Fibroblast of peridontal ligament (primary cell): ENCODE measurements around the gene SPRYD3.
"Not testable (repeated sequence)": the region's sequence is repeated elsewhere in the genome, so short reads cannot be mapped to it uniquely, and the experiment has no call there.

Experiments used
- DNase-seq: peaks from one replicate; pipeline ENCODE4 v3.0.0-alpha.2; 2010; ENCODE audit errors: extremely low read depth

SPRYD3 gene

GRCh38 chr12:53079226-53080117 is at the start of gene SPRYD3:
SPRYD3 (minus strand) TSS chr12:53079390; CDS start chr12:53079333, 57 bp downstream.
- peak; percentile 95 for DNase-seq

- no peak for DNase-seq
Observed at GRCh38 chr12:53127169-53127568, 48.0 kb upstream of the SPRYD3 start.

DNA sequence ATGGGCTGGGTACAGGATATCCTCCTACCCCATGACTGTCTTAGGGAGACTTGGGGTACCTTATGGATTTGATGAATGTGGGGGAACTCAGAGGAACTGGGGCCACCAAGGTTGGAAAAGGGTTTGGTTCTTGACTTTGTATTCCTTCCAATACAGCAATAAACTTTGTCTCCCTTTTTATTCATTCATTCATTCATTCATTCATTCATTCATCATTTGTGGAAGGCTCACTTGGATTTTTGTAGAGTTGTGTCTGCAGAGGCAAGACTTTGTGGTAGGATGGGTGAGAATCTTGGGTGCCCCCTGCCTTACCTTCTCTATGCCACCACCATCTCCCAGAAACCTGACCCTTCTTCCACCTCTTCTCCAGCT is 45.1 kb upstream of the SPRYD3 start:
- no peak for DNase-seq

GRCh38 chr12:53123578-53124351 is 44.6 kb upstream of the SPRYD3 start:
- DNase-seq = peak; percentile 18

GRCh38 chr12:53122961-53123468 is 43.8 kb upstream of the SPRYD3 start:
- DNase-seq = no peak

DNA sequence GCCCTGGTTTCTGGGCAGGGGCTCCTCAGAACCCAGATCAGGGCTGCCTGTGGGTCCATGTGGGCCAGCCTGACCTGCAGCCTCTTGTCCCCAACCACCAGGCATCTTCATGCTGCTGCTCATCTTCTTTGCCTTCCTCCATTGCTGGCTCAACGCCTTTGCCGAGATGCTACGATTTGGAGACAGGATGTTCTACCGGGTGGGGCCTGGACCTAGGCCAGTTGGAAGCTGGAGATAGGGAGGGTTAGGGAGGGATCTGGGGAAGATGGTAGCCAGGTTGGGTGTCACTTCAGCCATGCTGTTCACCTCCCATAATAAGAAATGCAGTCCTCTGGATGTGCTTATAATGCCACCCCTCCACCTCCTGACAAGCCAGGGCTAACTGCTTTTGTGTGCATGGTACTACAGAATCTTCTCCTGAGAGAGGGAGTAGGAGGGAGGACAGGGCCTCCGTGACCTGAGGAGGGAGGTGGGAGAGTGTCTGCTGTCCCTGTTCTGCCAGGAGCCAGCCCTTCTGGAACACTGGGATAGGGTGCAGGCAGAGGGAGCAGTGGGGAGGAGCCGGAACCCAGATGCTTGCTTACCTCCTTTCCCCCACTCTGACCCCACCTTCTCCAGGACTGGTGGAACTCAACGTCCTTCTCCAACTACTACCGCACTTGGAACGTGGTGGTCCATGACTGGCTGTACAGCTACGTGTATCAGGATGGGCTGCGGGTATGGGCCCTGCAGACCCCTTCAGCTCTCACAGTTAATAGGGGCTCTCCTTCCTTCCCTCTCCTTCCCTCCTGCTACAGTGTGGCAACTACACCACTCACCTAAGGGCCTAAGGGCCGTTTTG is 41.7 kb upstream of the SPRYD3 start:
- DNase-seq = no peak

- no peak for DNase-seq
Observed at GRCh38 chr12:53118751-53119300, 39.6 kb upstream of the SPRYD3 start.

- DNase-seq = no peak
Observed at GRCh38 chr12:53115891-53116648, 36.9 kb upstream of the SPRYD3 start.

GRCh38 chr12:53115112-53115890 is 36.1 kb upstream of the SPRYD3 start:
- DNase-seq = no peak

GRCh38 chr12:53113951-53114350 is 34.8 kb upstream of the SPRYD3 start:
- DNase-seq = no peak

DNA sequence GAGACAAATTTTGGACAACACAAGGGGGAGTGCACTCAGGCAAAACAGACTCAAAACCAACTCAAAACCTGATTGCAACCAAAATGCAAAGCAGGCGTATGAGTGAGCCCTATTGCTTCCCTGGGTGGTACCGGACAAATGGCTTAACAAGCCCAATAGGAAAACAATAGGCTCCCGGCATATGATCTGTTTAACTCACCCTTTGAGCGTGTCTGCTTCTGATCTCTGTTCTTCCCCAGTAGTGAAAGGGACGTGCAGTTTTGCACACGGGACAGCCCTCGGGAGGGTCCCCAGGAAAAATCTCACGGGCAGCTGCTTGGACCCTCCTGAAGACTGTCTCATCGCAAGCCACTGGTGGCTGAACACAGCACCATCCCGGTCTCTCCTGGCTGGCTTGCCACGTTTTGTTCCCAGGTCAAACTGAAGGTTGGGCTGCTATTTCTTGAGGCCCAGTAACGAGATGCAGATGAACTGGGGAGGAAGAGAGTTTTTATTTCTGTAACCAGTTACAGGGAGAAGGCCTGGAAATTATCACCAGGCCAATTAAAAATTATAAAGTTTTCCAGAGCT is 34.0 kb upstream of the SPRYD3 start:
- DNase-seq = no peak

DNA sequence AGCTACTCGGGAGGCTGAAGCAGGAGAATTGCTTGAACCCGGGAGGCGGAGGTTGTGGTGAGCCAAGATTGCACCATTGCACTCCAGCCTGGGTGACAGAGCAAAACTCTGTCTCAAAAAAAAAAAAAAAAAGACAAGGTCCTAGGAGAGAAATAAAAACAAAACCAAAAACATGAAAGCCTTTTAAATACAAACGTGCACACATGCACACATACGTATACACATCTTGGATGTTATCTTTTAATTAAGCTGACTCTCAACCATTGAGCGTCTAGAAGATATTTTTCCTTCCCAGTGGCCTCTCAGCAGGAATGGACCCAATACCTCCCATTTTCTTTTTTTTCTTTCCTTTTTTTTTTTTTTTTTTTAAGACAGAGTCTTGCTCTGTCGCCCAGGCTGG is 33.2 kb upstream of the SPRYD3 start:
- not testable (repeated sequence) for DNase-seq

- DNase-seq = no peak
Observed at GRCh38 chr12:53107122-53107521, 27.9 kb upstream of the SPRYD3 start.

DNA sequence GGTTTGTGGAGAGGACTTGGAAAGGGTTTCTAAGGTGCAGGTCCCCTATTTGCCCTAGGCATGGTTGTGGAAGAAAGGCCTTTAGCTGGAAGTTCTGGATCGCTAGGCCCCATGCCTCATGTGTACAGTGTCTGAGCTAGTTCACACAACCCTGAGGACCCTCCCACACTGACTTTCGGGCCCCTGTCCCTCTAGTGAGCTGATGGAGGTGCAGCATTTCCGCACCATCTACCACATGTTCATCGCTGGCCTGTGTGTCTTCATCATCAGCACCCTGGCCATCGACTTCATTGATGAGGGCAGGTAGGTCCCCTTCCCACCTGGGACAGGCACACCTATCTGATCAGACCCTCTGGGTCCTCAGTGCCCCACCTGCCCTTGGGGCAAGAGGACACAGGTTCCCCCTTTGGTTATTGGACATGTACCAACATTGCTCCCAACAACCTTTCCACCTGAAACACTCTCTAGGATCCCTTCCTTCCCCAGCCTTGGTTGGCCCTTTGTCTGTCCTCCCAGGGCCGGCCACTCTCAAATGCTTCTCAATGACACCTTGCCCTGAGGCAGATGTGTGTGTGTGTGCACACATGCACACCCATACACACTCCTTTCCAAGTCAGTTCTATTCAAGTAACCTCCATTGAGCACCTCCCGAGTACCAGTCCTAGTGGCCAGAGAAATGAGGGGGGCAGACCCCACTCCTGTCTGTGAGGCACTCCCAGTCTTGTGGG is 26.7 kb upstream of the SPRYD3 start:
- no peak for DNase-seq

- DNase-seq = no peak
Observed at GRCh38 chr12:53105256-53105655, 26.1 kb upstream of the SPRYD3 start.

GRCh38 chr12:53103860-53104305 is 24.7 kb upstream of the SPRYD3 start:
- no peak for DNase-seq

GRCh38 chr12:53102883-53103807 is 24.0 kb upstream of the SPRYD3 start, which contains the start of gene SOAT2:
SOAT2 (plus strand) TSS chr12:53103486; CDS start chr12:53103578, 92 bp downstream.
- DNase-seq = no peak
